HL-60/S4 treated with phorbol 12-myristate 13-acetate at 8.2 ng/mL for 4 days and 3 days (cell line): ENCODE measurements around the gene OR2AT4.
"Not testable (repeated sequence)": the region's sequence is repeated elsewhere in the genome, so short reads cannot be mapped to it uniquely, and the experiment has no call there.

ENCODE experiments used
- in situ Hi-C: fragments of 300-500 bp; cut with MboI; formaldehyde crosslinking; loops from 2 replicates; pipeline ENCODE4 v1.15.0; 2022; ENCODE audit warnings: low sequenced_read_pairs

OR2AT4 gene

GRCh38 chr11:75096456-75097172 lies at the start of gene OR2AT4:
Gene OR2AT4, minus strand, starts transcription at chr11:75096876.
- in situ Hi-C loops: no loop called here

GRCh38 chr11:75145972-75146519 lies 49.4 kb upstream of the OR2AT4 start:
- in situ Hi-C loops: loop anchor here (5.0 kb wide), 1 partner anchor 56 kb away; no protein-coding TSS in a partner anchor

- in situ Hi-C loops: loop anchor here (5.0 kb wide), 1 partner anchor 57 kb away; no protein-coding TSS in a partner anchor
Observed at GRCh38 chr11:75145196-75145971, 48.7 kb upstream of the OR2AT4 start.

- in situ Hi-C loops: loop anchor here (5.0 kb wide), 1 partner anchor 58 kb away; no protein-coding TSS in a partner anchor
Observed at GRCh38 chr11:75144716-75145014, 48.0 kb upstream of the OR2AT4 start.

GRCh38 chr11:75143420-75143731 lies 46.7 kb upstream of the OR2AT4 start:
- in situ Hi-C loops: no loop called here

GRCh38 chr11:75142714-75143419 lies 46.2 kb upstream of the OR2AT4 start:
- in situ Hi-C loops: no loop called here

- in situ Hi-C loops: no loop called here
Observed at GRCh38 chr11:75141166-75141565, 44.5 kb upstream of the OR2AT4 start.

- in situ Hi-C loops: no loop called here
Observed at GRCh38 chr11:75140269-75141138, 43.8 kb upstream of the OR2AT4 start.

- in situ Hi-C loops: no loop called here
Observed at GRCh38 chr11:75135651-75136050, 39.0 kb upstream of the OR2AT4 start.

GRCh38 chr11:75135021-75135650 lies 38.5 kb upstream of the OR2AT4 start:
- in situ Hi-C loops: no loop called here

GRCh38 chr11:75133976-75134375 lies 37.3 kb upstream of the OR2AT4 start:
- in situ Hi-C loops: no loop called here

- in situ Hi-C loops: no loop called here
Observed at GRCh38 chr11:75132080-75132479, 35.4 kb upstream of the OR2AT4 start.

GRCh38 chr11:75126564-75126963 lies 29.9 kb upstream of the OR2AT4 start:
- in situ Hi-C loops: no loop called here

GRCh38 chr11:75118577-75118976 lies 21.9 kb upstream of the OR2AT4 start:
- in situ Hi-C loops: no loop called here

GRCh38 chr11:75114465-75114864 lies 17.8 kb upstream of the OR2AT4 start:
- in situ Hi-C loops: no loop called here

- in situ Hi-C loops: no loop called here
Observed at GRCh38 chr11:75113030-75113429, 16.4 kb upstream of the OR2AT4 start.

- in situ Hi-C loops: no loop called here
Observed at GRCh38 chr11:75112200-75112599, 15.5 kb upstream of the OR2AT4 start.

- in situ Hi-C loops: no loop called here
Observed at GRCh38 chr11:75107187-75107586, 10.5 kb upstream of the OR2AT4 start.

GRCh38 chr11:75105967-75106681 lies 9.4 kb upstream of the OR2AT4 start:
- in situ Hi-C loops: not testable (repeated sequence)
